Stimulated activated CD4-positive, alpha-beta T cell treated with anti-CD3 and anti-CD28 coated beads, Interleukin-4, amount 100 ng/mL, for 1 hour (primary cell): ENCODE measurements around the gene PRKAA2.
"Not testable (repeated sequence)": the region's sequence is repeated elsewhere in the genome, so short reads cannot be mapped to it uniquely, and the experiment has no call there.

ENCODE experiments used
- DNase-seq: peaks from one replicate; pipeline ENCODE4 v3.0.0-alpha.2; 2020

The PRKAA2 gene

GRCh38 chr1:56644919-56645676 lies at the start of gene PRKAA2:
Gene PRKAA2 (plus strand): TSS chr1:56645314. CDS start chr1:56645388, 74 bp downstream.
- DNase-seq, result peak; percentile 7

- not testable (repeated sequence) for DNase-seq
These were observed 49.5 kb upstream of the PRKAA2 start for GRCh38 chr1:56595397-56596191.

DNA sequence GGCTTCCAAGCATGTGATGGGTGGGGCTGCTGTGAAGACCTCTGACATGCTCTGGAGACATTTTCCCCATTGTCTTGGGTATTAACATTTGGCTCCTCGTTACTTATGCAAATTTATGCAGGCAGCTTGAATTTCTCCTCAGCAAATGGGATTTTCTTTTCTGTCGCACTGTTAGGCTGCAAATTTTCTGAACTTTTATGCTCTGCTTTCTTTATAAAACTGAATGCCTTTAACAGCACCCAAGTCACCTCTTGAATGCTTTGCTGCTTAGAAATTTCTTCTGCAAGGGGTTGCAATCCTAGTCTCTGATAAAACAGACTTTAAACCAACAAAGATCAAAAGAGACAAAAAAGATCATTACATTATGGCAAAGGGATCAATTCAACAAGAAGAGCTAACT lies 35.0 kb upstream of the PRKAA2 start:
- DNase-seq, result not testable (repeated sequence)

- DNase-seq, result not testable (repeated sequence)
These were observed 34.3 kb upstream of the PRKAA2 start for GRCh38 chr1:56610770-56611169.

GRCh38 chr1:56617141-56617540 lies 28.0 kb upstream of the PRKAA2 start:
- DNase-seq, result no peak

DNA sequence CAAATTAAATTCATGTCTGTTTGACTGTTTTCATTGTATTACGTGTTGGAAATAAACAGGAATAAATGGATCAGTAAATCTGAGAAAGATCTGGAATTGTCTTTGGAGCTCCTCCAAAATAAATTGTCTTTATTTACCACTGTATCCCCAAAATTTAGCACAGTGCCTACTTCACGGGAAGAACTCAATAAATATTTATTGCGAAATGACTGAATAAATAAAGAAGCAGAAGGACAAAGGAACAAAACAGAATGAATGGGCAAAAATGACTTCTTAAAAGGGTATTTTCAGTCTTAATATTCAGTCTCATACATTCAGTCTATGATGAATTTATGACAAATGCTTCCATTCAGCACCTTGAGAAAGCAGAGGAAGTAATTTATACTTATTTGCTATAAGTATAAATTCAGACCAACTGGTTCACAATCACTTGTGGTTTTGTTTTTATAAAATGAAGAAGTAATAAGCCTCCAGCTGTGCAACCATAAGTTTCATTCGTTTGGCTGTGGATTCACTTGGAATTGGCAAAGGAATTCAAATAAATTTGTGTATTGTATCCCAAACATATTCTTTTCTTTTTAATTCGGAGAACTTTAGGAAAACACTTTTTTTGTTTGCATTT lies 19.2 kb upstream of the PRKAA2 start:
- no peak for DNase-seq

GRCh38 chr1:56626546-56626945 lies 18.6 kb upstream of the PRKAA2 start:
- no peak for DNase-seq

- DNase-seq, result no peak
These were observed 18.0 kb upstream of the PRKAA2 start for GRCh38 chr1:56627019-56627635.

GRCh38 chr1:56627636-56628039 lies 17.5 kb upstream of the PRKAA2 start:
- DNase-seq, result no peak

GRCh38 chr1:56630786-56631185 lies 14.3 kb upstream of the PRKAA2 start:
- DNase-seq, result no peak

DNA sequence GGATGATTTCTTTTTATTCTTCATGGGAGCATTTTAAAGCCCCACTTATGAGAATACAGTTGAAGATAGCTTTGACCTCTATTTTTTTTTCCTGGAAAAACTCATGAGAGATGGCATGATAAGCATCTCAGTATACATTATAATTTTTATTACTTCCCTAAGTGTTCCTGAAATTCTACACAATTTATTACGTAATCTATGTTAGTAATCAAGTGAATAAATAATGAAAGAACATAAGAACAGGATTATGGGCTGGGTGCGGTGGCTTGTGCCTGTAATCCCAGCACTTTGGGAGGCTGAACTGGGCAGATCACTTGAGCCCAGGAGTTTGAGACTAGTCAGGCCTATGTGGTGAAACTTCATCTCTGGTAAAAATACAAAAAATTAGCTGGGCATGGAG lies 13.2 kb upstream of the PRKAA2 start:
- no peak for DNase-seq

DNA sequence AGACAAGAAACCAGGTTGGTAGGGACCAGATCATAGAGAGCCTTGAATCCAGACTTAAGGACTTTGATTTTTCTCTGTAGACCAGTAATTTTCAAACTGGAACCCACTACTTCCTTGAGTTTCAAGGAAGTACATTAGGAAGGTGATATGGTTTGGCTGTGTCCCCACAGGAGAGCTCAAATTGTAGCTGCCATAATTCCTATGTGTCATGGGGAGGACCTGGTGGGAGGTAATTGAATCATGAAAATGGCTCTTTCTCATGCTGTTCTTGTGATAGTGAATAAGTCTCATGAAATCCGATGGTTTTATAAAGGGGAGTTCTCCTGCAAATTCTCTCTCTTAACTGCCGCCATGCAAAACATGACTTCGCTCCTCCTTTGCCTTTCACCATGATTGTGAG lies 10.1 kb upstream of the PRKAA2 start:
- no peak for DNase-seq

DNA sequence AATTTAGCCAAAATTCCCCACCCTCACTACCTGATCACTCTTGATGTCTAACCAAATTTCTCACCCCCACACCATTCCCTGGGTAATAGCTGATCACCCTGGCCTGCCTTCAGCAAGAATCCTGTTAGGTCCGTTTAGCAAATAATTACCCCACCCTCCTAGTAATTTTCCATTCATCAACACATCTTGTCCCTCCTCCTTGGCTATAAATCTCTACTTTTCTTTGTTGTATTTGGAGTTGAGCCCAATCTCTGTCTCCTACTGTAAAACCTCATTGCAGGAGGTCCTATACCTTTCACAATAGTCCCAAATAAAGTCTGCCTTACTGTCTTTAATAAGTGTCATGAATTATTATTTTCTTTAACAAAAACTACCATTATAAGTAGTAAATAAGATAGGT lies 6.9 kb upstream of the PRKAA2 start:
- DNase-seq, result no peak

- DNase-seq, result no peak
These were observed 5.9 kb upstream of the PRKAA2 start for GRCh38 chr1:56639211-56639610.

DNA sequence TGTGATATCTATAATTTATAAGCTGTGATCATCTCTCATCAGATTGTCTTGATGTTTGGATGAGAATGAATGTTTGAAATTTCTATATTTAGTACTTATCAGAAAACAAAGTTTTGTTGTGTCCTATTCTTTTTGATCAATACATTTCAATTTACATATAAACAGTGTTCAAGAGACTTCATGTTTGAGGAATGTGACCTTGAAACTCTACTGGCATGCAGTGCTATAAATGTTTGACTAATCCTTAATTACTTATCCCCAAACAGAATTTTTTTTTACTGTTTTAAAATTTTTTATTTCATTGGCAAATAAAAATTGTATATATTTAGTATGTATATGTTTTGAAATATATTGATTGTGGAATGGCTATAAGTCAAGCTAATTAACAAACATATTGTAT lies 1.5 kb upstream of the PRKAA2 start:
- DNase-seq, result no peak

DNA sequence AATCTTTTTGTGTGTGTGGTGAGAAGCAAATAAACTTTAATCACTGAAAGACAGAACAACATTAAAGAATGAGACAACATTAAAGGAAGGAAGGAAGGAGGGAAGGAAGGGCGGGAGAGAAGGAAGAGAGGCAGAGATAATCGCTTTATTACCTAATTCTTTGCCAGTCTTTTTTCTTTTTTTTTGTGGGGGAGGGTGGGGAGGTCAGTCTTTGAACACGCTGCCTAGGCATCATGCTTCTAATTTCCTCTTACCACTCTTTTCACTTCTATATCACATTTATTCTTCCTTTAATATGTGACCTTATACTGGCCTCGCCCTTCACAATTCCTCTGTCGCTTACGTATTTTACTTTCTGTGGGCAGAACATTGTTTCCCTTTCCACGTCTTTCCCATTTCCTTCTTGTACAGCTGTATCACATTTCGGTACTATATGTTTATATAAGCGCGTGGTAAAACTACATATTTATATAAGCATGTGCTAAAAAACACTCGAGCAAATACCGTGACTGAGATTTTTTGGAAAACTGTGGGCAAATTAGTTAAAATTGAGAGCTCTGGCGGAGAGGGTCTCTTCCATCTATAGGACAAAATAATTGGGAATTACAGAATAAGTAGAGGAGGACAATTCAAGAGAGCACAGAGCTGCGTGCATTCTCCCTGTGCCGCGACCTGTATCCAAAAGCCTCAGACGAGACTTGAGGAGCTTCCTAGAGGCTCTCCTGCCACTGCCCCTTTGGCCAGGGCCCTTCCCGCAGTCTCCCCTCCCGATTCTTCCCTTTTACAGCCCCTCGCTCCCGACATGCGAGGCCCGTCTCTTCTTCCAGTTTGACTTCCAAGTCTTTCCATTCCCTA lies 823 bp upstream of the PRKAA2 start:
- no peak for DNase-seq

GRCh38 chr1:56645677-56646305 lies 677 bp downstream of the PRKAA2 start:
- DNase-seq, result no peak

GRCh38 chr1:56646611-56647010 lies 1.5 kb downstream of the PRKAA2 start:
- DNase-seq, result no peak

DNA sequence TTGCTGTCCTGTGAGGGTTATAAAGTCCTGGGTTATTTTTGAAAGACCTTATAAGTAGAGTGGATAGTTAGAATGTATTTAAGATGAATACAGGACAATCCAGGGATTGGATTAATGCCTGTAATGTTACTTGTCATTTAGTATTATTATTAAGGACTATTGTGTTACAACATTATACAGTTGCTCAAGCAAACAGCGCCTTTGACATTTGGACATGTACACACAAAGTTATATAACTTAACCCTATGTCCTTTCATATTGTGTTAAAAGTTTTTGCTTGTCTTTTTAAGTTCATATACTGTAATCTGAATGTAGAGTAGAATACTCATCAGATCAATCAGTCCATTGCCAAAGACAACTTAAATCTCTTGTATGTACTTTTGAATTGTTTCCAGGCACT lies 2.0 kb downstream of the PRKAA2 start:
- no peak for DNase-seq

DNA sequence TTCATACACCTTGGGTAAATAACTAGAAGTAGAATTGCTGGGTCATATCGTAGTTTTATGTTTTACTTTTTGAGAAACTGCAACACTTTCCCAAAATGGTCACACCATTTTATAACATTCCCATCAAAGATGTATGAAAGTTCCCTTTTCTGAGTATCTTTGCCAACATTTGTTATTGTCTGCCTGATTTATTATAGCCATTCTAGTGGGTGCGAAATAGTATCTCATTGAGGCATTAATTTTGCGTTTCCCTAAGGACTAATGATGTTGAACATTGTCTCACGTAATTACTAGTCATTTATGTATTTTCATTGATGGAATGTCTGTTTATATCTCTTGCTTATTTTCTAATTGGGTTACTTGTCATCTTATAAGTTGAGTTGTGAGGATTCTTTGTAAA lies 3.4 kb downstream of the PRKAA2 start:
- no peak for DNase-seq

DNA sequence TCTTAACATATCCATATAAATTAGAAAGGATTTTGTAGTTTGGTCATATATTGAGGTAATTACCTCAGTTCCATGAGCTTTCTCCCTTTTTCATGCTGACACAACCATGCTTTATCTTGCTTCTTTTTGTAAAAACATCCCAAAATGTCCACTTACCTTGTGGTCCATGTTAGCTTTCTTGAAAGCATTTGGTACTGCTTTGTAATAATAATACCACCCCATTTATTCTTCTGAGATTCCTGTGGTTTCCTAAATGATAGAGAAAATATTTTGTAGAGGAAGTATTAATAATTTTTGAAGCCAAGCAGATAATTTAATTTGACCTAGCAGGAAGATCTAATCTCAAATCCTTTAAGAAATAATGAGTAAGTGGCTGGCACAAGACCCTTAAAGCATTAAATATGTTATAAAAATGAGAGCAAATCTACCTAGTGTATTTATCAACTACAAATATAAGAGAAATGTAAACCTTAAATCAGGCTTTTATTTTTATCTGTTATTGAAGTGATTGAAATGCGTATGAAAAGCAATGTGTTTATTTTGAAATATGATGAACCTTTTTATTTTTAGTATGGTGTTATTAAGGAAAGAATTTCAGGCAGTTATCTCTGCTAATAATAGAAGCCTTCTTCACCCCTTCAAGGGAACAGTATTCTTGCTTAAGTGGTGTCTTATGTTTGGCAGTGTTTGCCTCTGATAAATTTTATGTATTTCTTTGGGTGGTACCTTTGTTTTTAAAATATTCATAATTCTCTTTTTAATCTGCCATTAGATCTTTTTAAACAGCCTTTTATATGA lies 9.2 kb downstream of the PRKAA2 start:
- DNase-seq, result no peak
